ENCODE measurements around the gene POLR1A. TPM values are rescaled to one million over a fixed set of nuclear protein-coding genes. Genes with fewer than 3 reads are reported as not detected.

POLR1A gene
- total RNA-seq, 1 donor from 2014 or later = 32.6 TPM

DNA sequence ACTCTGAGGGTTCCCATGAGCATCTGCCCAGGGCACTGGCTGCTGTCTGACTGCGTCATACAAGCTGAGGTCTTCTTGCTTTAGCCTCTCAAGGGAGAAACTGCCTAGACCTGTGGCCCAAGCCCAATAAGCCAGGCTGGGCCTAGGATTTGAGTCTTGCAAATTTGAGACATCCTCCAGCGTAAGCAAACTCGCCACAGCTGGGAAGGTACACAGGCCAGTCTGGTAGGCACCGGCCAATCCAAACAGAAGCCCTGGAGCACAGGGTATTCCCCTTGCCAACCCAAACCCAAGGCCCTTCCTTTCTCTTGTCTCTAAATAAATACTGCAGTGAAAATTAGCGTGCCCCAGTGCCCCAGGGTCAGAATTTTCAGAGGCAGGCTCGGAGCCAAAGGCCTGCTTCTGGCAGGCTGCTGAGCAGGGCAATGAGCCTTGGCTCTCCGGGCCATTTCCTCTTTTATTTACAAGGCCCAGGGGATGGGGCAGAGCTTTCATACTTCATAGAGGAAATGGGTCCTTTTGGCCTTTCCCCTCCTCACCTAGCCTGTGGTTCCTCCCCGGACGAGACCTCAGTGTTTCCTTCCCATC, 33.3 kb downstream of the POLR1A start:
- H3K27me3 Mint-ChIP-seq (ENCODE audit: low read depth) = no peaks in the 10 kb centered on the region
- peaks cover 44% of the 10 kb centered on the region for H3K36me3 Mint-ChIP-seq (ENCODE audit: low read depth)
- H3K9me3 Mint-ChIP-seq (ENCODE audit: low read depth) = peaks cover 2% of the 10 kb centered on the region
- peaks cover 41% of the 10 kb centered on the region for H3K4me1 Mint-ChIP-seq (ENCODE audit: low read depth)
- no peak overlapping the region for H3K4me3 Mint-ChIP-seq (ENCODE audit: unreplicated experiment)
- TF ChIP-seq, protein P1, sequence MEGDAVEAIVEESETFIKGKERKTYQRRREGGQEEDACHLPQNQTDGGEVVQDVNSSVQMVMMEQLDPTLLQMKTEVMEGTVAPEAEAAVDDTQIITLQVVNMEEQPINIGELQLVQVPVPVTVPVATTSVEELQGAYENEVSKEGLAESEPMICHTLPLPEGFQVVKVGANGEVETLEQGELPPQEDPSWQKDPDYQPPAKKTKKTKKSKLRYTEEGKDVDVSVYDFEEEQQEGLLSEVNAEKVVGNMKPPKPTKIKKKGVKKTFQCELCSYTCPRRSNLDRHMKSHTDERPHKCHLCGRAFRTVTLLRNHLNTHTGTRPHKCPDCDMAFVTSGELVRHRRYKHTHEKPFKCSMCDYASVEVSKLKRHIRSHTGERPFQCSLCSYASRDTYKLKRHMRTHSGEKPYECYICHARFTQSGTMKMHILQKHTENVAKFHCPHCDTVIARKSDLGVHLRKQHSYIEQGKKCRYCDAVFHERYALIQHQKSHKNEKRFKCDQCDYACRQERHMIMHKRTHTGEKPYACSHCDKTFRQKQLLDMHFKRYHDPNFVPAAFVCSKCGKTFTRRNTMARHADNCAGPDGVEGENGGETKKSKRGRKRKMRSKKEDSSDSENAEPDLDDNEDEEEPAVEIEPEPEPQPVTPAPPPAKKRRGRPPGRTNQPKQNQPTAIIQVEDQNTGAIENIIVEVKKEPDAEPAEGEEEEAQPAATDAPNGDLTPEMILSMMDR (IDR thresholded peaks at IDR 0.05) = no peak
- DNase-seq (ENCODE audit: low spot score) = no peak
- peak overlapping the region; percentile 90 for H3K27ac Mint-ChIP-seq (ENCODE audit: unreplicated experiment)

DNA sequence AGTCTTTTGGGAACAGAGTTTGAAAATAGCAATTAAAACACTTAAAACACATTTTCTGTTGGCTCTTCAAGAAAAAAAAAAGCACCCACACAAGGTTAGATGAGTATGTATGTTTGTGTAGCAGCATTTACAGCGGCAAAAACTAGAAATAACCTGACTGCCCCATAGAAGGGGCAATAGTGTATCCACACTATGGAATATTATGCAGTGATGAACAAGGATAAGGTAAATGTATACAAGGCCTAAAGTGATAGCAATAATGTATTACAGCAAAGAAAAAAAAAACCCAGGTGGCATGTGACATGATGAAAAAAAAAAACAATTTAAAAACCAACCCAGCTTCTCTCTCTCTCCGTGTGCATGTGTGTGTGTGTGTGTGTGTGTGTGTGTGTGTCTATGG, 34.8 kb downstream of the POLR1A start:
- H3K9me3 Mint-ChIP-seq (ENCODE audit: low read depth) = peaks cover 2% of the 10 kb centered on the region
- no peaks in the 10 kb centered on the region for H3K27me3 Mint-ChIP-seq (ENCODE audit: low read depth)
- no peak for DNase-seq (ENCODE audit: low spot score)
- TF ChIP-seq, protein P1 (IDR thresholded peaks at IDR 0.05) = no peak
- H3K36me3 Mint-ChIP-seq (ENCODE audit: low read depth) = peaks cover 37% of the 10 kb centered on the region
- peaks cover 39% of the 10 kb centered on the region for H3K4me1 Mint-ChIP-seq (ENCODE audit: low read depth)
- no peak overlapping the region for H3K4me3 Mint-ChIP-seq (ENCODE audit: unreplicated experiment)
- H3K27ac Mint-ChIP-seq (ENCODE audit: unreplicated experiment) = no peak overlapping the region

DNA sequence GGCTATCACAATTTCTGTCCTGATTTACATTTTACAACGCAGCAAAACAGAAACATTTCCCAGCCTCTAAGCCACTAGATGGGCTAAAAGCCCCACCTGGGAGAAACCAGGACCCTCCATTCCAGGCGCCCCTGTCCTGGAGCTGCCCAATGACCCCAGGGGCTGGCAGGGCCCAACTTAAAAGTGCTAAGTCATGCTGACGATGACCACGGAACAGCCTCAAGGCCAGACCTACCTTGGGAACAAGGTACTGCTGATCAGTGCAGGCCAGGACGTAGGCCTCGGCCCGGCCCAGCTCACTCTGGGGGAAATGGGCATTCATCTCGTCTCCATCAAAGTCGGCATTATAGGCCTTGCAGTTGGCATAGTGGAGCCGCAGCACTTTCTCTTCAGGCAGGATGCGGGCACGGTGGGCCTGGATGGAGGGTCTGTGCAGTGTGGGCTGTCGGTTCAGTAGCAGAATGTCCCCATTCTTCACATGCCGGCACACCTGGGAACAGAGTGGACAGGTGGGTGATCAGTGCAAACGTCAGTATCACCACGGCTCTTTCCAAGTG, 35.8 kb downstream of the POLR1A start:
- H3K9me3 Mint-ChIP-seq (ENCODE audit: low read depth) = peaks cover 2% of the 10 kb centered on the region
- H3K4me1 Mint-ChIP-seq (ENCODE audit: low read depth) = peaks cover 44% of the 10 kb centered on the region
- TF ChIP-seq, protein P1 (IDR thresholded peaks at IDR 0.05) = no peak
- no peak overlapping the region for H3K4me3 Mint-ChIP-seq (ENCODE audit: unreplicated experiment)
- DNase-seq (ENCODE audit: low spot score) = no peak
- no peaks in the 10 kb centered on the region for H3K27me3 Mint-ChIP-seq (ENCODE audit: low read depth)
- H3K36me3 Mint-ChIP-seq (ENCODE audit: low read depth) = peaks cover 43% of the 10 kb centered on the region
- no peak overlapping the region for H3K27ac Mint-ChIP-seq (ENCODE audit: unreplicated experiment)

DNA sequence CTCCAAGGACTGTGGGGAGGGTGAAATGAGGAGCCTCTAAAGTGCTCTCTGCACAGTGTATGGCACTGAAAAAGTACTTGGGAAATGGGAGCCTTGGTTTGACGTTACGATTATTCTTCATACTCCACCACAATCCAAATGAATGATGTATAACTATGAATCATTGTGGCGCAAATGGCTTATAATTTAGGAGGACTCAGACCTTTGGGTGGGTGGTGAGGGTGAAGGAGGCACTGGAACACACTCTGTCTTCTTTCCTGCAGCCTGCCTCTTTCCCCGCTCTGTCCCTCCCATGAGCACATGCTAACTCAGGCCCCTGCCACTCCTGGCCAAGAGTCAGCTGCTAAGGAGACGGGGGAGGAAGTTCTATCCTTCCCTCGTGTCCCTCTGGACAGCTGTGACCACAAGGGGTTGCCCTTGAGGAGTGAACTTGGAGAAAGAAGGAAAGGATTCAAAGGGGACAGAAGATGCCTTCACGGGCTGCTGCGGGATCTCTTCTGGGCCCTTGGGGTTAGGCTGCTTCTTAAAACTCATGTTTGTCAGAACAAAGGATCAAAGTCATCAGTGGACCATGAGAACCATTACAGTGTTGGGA, 36.5 kb downstream of the POLR1A start:
- H3K9me3 Mint-ChIP-seq (ENCODE audit: low read depth) = peaks cover 4% of the 10 kb centered on the region
- TF ChIP-seq, protein P1 (IDR thresholded peaks at IDR 0.05) = no peak
- H3K27ac Mint-ChIP-seq (ENCODE audit: unreplicated experiment) = no peak overlapping the region
- DNase-seq (ENCODE audit: low spot score) = no peak
- H3K36me3 Mint-ChIP-seq (ENCODE audit: low read depth) = peaks cover 44% of the 10 kb centered on the region
- H3K4me3 Mint-ChIP-seq (ENCODE audit: unreplicated experiment) = no peak overlapping the region
- peaks cover 44% of the 10 kb centered on the region for H3K4me1 Mint-ChIP-seq (ENCODE audit: low read depth)
- no peaks in the 10 kb centered on the region for H3K27me3 Mint-ChIP-seq (ENCODE audit: low read depth)

DNA sequence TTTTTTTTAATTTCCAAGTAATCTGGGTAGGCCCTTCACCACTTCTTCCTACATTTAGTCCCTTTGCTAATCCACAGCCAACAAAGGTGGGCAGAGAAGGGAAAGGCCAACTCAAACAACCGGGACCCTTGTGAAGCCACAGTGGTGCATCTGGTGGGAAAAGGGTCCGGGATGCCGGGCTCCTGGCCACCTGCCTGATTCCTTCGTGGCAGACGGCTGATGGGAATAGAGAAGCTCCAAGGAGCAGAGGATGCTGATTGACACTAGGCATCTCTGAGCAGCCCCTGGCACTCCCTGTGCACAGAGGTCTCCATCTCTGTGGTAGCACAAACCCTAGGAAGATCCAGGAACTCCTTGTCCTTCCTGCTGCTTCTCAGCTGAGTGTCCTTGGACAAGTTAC, 37.0 kb downstream of the POLR1A start:
- H3K4me1 Mint-ChIP-seq (ENCODE audit: low read depth) = peaks cover 43% of the 10 kb centered on the region
- no peaks in the 10 kb centered on the region for H3K27me3 Mint-ChIP-seq (ENCODE audit: low read depth)
- H3K4me3 Mint-ChIP-seq (ENCODE audit: unreplicated experiment) = no peak overlapping the region
- no peak overlapping the region for H3K27ac Mint-ChIP-seq (ENCODE audit: unreplicated experiment)
- peaks cover 9% of the 10 kb centered on the region for H3K9me3 Mint-ChIP-seq (ENCODE audit: low read depth)
- peaks cover 49% of the 10 kb centered on the region for H3K36me3 Mint-ChIP-seq (ENCODE audit: low read depth)
- no peak for DNase-seq (ENCODE audit: low spot score)
- TF ChIP-seq, protein P1 (IDR thresholded peaks at IDR 0.05) = no peak

All from chondrocyte (in vitro differentiated cells).